GM13976 (cell line): Measurements from ENCODE around the gene RANBP2.
A peak's percentile ranks its signal among the peaks of the same experiment; 100 is the strongest.

Experiments used
- DNase-seq: peaks from one replicate; pipeline ENCODE4 v3.0.0; 2012; ENCODE audit warnings: low spot score
- CTCF ChIP-seq: IDR thresholded peaks from 2 replicates; pipeline ENCODE4 v1.5.1; 2012; ENCODE audit warnings: borderline replicate concordance, mild to moderate bottlenecking; ENCODE audit not compliant: insufficient read depth; ENCODE audit errors: extremely low read depth, missing control alignments, control extremely low read depth
- in situ Hi-C: fragments of 300-500 bp; cut with MboI; formaldehyde crosslinking; loops from one replicate; pipeline ENCODE4 v1.12.0; 2022; ENCODE audit warnings: low sequenced_read_pairs, mixed read lengths, inconsistent platforms; ENCODE audit not compliant: unreplicated experiment

RANBP2 gene

DNA sequence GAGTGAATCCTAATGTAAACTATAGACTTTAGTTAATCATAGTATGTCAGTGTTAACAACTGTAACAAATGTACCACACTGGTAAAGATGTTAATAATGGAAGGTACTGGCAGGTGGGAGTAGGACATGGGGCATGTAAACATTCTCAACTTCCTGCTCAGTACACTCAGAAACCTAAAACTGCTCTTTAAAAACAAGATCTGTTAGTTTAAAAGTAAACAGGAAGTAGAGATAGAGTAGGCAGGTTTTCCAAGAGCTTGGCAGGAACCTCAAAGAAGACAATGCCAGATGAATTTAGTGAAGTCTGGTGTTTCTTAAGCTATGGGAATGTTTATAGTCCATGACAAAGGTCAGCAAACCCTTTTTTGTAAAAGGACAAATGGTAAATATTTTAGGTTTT is 113.9 kb downstream of the RANBP2 start:
- in situ Hi-C loops, result no loop called here
- TF ChIP-seq CTCF, result no peak
- no peak for DNase-seq

DNA sequence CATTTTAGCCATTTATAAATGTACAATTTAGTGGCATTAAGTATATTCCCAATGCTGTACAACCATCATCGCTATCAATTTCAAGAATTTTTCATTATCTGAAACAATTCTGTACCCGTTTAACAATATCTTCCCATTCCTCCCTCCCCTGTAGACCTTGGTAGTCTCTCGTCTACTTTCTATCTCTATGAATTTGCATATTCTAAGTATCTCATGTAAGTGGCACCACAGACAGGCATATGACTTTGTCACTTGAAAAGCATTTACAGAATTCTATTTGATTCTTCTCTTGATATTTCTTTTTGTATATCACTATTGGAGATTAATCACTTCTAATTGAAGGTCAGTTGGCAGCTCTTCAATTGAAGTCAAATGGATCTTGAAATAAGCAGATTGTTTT is 115.3 kb downstream of the RANBP2 start:
- no peak for DNase-seq
- in situ Hi-C loops, result no loop called here
- TF ChIP-seq CTCF, result no peak

DNA sequence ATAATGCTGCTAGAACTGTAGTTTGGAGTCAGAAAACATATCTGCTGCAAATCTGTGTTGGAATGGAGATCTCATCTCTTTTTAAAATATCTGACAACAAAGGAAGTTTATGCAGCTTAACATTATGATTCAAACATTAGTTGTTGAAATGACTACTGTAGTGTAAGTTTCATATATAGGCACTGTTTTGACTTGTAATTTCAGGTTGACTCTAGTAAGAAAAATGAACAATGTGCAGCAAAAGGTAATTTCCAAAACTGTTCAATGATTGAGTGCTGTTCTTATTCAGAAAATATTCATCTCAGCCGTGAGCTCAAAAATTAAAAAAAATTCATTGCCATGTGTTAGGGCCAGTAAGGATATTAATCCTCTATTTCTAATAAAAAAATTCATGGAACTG is 115.8 kb downstream of the RANBP2 start:
- in situ Hi-C loops, result no loop called here
- peak; percentile 13 for DNase-seq
- no peak for TF ChIP-seq CTCF
